Right lobe of liver (tissue), 4 donors: ENCODE measurements around the gene SDS.

Source experiments
- CTCF ChIP-seq, 4 donors: fragments of 200-600 bp in 3 of 4; fragments of 450-650 bp in 1 of 4; IDR thresholded peaks; one replicate each; pipeline versions ENCODE4 v1.5.1 to v1.8.0; 2016 to 2022; ENCODE audit warnings: antibody characterized with exemption in 4 of 4, mild to moderate bottlenecking in 2 of 4
- POLR2A ChIP-seq: fragments of 450-650 bp; IDR thresholded peaks from one replicate; pipeline ENCODE4 v1.6.1; 2017; ENCODE audit warnings: antibody characterized with exemption, mild to moderate bottlenecking
- donor health status: DM: no; HTN: no; CAD: no.
- donor health status: DM: no; HTN: no; CAD: no.
- donor health status: DM: no; HTN: yes; CAD: no.

GRCh38 chr12:113393749-113394148 is 9.9 kb downstream of the SDS start:
- no peak for TF ChIP-seq POLR2A
- no peak for TF ChIP-seq CTCF (IDR thresholded peaks at IDR 0.05)
